DMS 273 (cell line): ENCODE results near the gene PRELP.
"Not testable (repeated sequence)": the region's sequence is repeated elsewhere in the genome, so short reads cannot be mapped to it uniquely, and the experiment has no call there.

ENCODE experiments used
- DNase-seq: peaks from one replicate; lab custom pipeline; 2025; ENCODE audit not compliant: unreplicated experiment; lab: John Stamatoyannopoulos, UW

The PRELP gene

DNA sequence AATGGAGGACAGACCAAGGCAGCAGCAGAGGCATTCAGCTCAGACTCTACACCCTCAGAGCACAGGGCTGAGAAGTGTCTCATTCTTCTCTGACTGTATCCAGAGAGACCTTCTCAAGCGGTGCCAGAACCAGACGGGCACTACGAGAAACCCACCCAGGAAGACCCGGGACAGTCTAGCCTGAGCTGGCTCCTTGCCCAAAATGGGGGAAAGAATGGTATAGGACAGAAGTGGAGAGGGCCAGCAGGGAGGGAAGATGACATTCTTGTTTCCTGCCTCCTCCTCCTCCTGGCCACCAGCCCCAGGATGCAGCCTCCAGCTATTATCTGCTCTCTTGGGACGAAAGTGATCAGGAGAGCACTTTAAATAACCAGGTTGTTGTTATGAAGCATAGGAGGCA lies 22.6 kb upstream of the PRELP start:
- no peak for DNase-seq

DNA sequence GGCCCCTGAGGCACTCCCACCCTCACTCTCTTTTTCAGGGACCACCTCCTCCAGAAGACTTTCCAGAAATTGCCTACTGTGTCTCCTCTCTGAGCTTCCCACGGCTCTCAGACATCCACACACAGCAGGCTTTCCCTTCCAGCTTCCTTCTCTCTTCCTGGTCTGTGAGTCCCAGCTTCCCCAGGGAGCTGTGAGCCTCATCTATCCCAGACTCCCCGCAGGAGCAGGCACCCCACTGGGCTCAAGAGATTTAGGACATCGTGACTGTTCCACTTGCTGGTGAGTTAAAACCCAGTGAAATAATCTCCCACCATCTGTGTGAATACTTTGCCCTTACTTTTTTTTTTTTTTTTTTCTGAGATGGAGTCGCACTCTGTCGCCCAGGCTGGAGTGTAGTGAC lies 22.0 kb upstream of the PRELP start:
- no peak for DNase-seq

DNA sequence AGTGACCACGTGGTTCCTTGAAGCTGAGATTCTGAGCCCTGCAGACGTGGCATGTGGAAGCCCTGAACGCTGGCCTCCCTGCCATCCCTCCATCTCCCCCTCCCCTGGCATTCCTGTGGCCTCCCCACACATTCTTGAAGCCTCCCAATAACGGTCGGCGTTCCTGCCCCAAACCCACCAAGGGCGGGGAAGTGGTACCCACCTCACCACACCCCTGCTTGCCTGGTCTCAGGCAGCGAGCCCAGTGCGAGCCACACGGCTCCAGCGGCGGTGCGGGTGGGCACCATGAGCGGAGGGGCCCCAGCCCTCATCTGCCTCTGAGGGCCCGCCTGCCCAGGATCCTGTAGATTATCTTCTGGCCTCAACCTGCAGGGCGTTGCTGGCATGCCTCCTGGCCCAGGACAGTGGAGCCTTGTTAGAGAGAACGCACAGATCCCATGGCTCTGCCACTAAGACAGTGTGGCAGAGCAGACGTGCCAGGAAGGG lies 20.6 kb upstream of the PRELP start:
- DNase-seq: no peak

DNA sequence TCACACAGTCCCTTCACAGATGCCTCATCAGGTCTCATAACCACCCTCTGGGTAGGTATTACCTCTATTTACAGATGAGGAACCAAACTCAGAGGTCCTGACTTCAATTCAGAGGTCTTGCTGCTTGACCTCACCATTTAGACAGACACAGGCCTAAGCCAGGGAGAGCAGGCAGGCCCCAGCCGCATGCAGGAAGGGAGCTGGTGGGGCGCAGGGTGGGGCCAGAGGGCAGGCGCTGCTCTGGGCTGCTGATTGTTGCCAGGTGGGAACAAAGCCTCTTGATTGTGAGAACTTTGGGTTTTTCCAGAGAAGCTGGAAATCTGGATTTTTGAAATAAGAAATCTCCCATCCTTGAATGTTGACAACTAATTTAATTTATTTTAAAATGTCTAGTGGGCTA lies 19.9 kb upstream of the PRELP start:
- no peak for DNase-seq

DNA sequence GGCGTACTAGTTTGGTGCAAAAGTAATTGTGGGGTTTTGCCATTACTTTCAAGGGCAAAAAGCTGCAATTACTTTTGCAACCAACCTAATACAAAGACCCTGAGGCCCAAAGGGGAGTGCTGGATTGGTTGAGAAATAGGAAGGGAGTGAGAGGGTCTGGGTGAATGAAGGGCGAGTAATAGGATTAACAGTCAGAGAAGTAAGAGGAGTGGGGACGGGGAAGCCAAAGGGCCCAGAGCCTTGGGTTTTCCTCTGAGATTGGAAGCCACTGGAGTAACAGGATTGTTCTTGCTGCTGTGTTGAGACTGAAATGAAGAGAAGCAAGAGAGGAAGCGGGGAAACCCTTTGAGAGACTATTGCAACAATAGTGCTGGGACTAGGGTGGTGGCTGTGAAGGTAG lies 19.0 kb upstream of the PRELP start:
- no peak for DNase-seq

DNA sequence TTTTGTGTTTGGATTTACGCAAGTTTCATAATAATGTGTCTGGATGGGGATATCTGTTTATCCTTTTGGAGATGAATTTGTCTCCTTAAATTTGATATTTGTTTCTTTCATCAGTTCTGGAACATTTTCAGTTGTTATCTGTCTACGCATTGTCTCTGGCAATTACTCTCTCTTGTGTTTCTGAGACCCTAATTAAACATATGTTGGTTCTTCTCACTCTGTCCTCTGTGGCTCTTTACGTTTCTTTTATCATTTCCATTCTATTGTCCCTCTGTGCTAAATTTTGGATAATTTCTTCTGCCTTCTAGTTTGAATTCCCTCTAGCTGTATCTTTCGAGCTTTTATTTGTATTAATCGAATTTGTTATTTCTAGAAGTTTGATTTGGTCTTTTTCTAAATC lies 17.5 kb upstream of the PRELP start:
- DNase-seq: no peak

DNA sequence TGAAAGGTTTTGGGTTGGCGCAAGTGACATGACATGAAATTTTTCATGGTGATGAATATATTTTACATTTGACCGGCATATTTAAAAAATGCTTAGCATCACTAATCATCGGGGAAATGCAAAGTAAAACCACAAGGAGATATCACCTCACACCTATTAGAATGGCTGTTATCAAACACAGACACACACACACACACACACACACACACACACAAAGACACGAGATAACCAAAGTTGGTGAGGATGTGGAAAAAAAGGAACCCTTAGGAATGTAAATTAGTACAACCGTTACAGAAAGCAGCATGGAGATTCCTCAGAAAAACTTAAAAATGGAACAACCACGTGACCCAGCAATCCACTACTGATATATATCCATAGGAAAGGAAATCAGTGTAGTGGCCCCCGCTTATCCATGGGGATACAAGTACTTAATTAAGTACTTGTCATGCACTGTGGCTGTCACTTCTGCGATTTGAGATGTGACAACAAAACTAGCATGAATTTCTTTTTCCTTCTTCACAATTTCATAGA lies 15.9 kb upstream of the PRELP start:
- DNase-seq: no peak

DNA sequence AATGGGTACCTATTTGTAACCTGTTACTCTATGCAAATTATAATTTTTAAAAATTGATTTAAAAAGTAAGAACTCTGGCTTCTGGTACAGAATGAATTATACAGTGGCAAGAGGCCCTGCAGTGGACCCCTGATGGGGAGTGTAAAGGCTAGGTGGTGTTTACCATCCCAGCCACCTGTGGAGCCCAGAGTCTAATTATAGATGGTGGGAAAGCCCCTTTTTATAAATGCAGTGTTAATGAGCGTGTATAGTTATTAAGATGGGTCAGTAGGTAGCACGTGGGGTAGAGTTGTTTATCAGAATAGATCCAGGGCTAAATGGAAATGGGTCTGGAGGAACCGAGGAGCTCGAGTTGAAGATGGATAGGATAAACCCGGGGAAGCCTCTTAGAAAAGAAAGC lies 13.9 kb upstream of the PRELP start:
- DNase-seq: no peak

DNA sequence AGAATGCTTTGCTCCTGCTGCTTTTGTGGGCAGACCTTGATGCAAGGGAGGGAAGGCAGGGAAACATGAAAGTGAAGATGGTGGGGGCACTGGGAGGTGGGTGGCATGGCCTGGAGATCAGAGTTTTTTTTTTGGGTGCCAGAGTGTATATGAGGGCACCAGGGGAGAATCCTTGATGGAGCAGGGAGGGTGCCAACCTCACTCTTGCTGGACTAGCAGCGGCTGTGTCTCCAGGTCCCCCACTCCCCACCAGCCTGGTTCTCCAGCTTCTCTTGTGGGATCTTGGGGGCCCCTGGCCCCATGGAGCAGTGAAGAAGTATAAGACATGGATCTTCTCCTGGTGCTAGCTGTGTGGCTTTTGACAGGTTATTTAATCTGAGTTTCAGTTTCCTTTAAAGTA lies 13.5 kb upstream of the PRELP start:
- no peak for DNase-seq

DNA sequence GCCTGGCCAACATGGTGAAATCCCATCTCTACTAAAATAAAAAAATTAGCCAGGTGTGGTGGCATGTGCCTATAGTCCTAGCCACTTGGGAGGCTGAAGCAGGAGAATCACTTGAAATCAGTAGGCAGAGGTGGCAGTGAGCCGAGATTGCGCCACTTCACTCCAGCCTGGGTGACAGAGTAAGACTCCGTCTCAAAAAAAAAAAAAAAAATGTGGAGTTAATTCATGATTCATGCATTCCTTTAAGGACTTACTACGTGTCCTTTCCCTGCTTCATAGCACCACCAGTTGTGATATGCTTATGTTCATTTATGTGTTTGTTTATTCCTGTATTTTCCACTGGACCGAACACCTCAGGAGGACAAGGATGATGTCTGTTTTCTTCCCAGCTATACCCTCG lies 12.7 kb upstream of the PRELP start:
- no peak for DNase-seq

DNA sequence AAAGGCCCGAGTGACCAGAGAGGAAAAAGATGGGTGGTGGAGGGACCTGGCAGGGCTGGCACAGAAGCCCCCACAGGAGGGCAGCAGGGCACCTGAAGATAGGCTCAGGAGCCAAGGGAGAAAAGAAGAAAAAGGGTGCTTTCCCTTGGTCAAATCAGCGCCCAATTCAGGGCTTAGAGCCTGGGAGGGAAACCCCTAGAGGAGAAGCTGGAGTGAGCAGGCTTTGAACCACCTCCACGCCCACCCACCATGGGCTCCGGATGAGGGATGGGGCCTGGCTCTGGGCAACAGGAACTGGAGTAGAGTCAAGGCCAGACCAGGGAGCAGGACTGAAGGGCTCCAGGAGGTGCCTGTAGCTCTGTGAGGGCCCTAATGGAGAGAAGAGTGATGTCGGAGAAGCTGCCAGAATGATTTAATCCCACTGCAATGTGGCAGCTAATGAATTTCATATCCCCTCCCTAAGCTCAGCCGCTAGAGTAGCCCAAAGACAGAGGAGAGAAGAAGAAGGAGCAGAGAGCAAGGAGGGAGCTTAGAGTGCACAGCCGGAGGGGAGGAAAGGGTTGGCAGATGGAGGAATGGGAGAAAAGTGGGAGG lies 12.0 kb upstream of the PRELP start:
- DNase-seq: peak; percentile 72

DNA sequence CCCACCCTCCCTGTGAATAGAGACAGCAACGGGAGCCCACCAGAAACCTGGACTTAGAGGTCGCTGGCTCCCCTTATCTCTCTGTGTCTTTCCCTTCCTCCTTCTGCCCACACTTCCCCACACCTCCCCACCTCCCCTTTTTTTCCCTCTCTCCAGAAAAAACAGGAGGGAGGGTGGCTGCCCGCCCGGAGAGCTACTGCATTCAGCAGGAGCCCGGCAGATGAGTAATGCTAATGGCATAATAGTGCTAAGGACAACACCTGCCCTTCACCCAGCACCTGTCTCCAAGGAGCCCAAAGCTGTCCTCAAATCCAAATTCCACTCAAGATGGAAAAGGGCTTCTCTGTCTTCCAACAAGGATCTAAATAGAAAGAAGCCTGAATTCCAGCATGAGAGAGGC lies 11.4 kb upstream of the PRELP start:
- DNase-seq: peak; percentile 42

DNA sequence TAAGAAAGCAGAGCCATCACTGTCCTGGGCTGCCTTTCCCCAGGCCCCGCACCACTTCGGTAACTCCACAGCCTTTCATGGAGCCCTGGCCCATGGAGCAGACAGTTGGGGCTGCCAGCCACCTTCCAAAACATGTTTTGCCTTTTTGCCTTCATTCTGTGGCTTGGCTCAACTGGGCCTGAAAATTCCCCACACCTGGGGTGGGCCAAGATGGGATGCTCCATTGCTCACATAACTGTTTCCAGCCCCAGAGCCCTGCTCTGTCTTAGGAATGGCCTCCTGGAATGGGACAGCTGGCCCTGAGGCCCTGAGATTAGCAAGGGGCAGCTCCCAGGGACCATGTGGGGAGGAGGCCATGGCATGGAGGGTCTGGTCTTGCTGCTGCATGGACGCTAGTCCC lies 10.9 kb upstream of the PRELP start:
- DNase-seq: no peak

DNA sequence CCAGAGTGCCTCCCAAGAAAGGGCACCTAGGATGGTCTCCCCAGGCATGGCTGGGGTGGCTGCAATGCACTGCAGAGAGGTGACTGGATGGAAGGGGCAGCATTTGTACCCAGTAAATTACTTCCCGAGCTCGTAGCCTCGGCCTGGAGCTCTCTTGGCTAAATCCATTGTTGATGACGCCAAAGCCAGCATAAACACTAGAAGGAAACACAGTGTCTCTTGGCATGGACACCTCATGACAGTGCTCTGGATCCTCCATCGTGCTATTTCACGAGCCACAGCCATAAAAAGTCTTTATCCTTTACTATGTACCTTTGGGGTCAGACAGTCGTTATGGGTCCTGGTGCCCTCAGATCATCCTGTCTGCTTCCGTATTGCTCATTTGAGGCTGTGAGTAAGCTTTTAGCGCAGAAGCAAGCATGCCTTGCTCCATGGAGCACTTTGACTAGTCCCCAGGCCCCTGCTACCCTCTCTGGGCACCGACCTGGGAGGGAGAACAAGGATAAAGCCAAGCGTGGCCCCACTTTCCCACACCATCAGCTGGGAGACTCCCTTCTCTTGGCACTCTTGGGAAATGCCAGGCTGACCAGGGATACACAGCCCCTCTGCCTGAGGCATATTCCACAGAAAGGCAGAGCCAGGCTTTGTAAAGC lies 10.3 kb upstream of the PRELP start:
- DNase-seq: no peak

DNA sequence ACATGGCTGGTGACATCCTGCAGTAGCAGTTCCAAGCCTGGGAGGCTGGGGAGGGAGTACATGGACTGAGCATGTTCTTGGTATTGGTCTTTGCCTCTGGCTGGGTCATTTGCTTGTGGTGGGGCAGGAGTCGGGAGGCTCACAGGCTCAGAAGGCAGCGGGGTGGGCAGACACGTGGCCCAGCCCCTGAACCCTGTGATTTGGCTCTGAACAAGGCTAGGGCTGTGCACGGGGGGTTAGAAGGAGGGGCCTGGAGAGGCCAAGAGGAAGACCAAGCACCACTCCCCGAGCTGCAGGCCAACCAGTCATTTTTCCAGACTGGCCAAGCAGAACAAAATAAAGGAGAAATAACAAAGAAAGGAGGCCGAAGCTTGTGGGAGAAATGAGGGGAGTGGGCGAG lies 9.7 kb upstream of the PRELP start:
- no peak for DNase-seq

DNA sequence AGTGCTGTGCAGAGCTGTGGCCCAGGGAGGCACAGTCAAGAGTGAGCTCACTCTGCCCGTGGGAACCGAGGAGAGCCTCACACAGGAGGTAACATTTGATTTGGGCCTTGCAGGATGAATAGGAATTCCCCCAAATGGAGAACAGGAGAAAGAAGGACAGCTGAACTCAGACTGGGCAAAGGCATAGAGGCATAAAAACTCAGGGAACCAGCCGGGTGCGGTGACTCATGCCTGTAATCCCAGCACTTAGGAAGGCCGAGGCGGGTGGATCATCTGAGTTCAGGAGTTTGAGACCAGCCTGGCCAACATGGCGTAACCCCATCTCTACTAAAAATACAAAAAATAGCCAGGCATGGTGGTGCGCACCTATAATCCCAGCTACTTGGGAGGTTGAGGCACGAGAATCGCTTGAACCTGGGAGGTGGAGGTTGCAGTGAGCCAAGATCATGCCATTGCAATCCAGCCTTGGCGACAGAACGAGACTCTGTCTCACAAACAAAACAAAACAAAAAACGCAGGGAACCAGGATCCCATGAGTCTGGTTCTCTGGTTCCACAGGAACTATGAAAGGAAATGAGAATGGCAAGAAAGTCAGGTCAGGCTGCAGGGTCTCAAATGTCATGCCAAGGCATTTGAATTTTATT lies 8.6 kb upstream of the PRELP start:
- DNase-seq: not testable (repeated sequence)

DNA sequence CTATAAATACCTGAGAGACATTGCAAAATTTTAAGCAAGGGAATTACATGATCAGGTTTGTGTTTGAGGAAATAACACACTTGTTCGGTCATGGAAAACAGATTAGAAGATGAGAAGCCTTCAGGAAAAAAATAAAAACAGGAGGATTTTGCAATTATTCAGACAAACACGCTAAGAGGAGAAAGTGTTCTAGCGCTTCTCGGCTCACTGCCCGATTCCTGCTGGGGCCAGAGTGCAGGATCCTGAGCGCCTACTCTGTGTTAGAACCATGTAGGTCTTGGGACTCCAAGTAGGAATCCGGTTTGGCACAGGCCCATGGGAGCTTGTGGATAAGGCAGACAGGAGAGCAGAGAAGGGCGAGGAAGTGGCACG lies 8.1 kb upstream of the PRELP start:
- no peak for DNase-seq

DNA sequence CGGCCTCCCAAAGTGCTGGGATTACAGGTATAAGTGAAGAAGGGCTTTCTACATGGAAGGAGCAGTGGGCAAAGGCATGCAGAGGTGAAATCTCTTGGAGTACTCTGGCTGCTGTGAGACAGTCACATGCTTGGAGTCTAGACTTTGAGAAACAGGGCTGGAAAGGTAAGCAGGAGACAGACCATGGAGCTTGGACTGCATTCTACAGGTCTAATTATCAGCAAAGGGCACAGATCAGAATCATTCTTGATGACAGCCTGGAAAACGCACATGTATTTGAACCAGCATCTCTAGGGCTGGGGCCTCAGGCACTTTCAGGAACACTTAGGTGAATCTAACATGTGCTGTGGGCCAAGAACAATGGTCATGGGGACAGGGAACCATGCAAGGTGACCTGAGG lies 7.3 kb upstream of the PRELP start:
- no peak for DNase-seq

DNA sequence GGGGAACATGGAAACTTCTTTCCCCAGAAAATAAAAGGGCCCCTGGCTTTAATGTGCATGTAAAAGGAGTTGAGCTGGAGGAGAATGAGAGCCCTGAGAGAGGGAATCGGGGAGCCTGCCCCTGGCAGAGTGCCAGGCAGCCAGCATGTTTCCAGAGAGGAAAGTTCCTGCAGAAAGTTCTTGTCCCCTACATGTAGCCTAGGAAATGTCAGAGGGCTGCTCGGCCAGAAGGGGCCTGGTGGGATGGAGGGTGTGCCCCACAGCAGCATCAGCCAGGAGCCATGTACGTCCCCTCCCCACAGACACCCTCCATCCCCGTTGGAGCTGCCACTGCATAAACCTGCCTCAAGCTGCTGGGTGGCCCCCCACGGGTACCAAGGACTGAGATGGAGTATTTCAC lies 5.4 kb upstream of the PRELP start:
- no peak for DNase-seq

DNA sequence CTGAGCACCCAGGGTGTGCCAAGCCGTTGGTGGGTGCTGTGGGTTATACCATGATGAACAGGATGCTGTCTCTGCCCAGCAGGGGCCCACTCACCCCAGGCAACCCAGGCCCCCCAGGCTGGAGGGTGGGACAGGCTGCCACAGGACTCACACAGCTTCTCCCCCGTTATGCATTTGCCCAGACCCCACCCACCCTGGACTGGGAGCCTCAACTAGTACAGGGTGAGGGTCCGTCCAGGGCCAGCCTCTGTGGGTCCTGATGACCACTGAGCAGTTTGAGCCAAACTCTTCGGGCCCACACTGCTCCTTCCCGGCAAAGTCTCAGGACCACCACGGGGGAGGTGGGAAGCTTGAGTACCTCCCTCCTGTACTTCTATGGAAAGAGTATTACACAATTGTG lies 3.8 kb upstream of the PRELP start:
- DNase-seq: no peak

DNA sequence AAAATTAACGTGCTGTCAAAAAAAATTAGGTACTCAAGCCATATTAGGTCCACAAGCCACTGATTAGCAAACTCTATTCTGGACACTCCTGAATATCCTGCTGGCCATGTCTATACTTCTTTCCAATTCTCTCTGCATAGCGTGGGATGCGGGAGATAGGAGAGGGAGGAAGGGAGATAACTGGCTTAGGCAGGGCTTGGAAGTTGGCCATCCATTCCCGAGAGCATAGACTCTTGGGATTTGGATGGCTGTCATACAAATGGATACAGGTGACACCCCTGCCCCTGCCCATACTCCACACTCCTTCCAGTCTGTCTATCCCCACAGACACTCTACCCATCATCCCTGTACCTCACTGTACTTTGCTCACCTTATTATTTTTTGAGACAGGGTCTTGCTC lies 2.3 kb upstream of the PRELP start:
- DNase-seq: no peak

DNA sequence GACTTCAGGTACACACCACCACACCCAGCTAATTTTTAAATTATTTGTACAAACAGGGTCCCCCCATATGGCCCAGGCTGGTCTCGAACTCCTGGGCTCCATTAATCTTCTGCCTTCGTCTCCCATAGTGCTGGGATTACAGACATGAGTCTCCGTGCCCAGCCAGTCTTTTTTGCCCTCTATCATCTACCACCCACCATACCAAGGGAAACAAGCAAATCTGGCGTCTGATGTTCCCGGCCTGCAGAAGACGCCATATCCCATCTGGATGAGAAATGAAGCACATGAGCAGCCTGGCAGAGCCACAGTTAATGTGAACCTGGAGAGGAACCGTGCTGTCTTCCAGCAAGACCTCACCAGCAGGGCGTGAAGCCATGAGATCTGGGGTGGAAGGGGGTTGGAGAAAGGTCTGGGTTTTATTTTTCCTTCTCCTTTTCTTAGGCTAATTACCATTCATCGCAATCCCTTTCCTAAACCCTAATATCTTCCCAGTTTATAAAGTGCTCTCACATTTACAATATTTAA lies 1.8 kb upstream of the PRELP start:
- DNase-seq: peak; percentile 37
